Islet of Langerhans (tissue), 1 donor: ENCODE data around the gene SLC12A8.

ENCODE experiments used
- FAIRE-seq: peaks from one replicate; lab custom pipeline; 2011; peaks lifted over from hg19 to GRCh38; lab: Jason Lieb, UNC

Gene SLC12A8

DNA sequence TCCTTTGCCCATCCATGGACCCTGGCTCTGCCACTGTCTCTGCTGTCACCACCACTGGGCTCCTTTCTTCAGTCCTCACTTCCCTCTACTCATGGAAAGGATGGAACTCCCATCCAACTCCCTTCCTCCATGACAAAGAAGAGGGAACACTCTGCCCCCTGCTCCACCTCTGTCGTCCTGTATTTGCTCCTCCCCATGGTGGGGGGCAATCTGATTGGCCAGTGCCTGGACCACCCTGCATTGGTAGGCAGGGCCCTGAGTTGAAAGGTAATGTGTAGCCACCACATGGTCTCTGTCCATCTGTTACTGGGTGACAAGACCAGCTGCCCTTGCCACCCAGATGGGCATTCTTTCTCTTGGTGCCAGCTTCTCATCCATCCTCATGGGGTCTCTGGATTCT lies 136.1 kb downstream of the SLC12A8 start:
- no peak for FAIRE-seq

- no peak for FAIRE-seq
Measured at GRCh38 chr3:125075738-125076137, 136.8 kb downstream of the SLC12A8 start.

- no peak for FAIRE-seq
Measured at GRCh38 chr3:125073390-125073905, 139.1 kb downstream of the SLC12A8 start.

- no peak for FAIRE-seq
Measured at GRCh38 chr3:125072749-125073389, 139.7 kb downstream of the SLC12A8 start.

DNA sequence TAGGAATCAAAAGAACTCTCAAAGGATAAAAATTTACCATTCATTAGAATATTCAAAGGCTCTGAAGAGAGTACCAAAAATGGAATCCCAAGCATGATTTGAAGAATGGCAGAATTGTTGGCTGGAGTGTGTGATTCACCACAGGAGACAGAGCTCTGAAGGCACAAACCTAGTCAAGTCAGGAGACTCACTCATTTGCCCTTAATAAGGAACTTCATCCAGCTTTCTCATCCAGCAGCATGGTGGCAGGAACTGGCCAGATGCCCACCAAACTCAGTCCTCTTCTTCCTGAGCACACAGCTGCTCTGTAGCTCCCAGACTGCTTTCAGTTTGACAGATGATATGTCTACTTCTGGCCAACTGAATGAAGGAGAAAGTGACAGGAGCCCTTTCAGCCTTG lies 140.2 kb downstream of the SLC12A8 start:
- FAIRE-seq: no peak

DNA sequence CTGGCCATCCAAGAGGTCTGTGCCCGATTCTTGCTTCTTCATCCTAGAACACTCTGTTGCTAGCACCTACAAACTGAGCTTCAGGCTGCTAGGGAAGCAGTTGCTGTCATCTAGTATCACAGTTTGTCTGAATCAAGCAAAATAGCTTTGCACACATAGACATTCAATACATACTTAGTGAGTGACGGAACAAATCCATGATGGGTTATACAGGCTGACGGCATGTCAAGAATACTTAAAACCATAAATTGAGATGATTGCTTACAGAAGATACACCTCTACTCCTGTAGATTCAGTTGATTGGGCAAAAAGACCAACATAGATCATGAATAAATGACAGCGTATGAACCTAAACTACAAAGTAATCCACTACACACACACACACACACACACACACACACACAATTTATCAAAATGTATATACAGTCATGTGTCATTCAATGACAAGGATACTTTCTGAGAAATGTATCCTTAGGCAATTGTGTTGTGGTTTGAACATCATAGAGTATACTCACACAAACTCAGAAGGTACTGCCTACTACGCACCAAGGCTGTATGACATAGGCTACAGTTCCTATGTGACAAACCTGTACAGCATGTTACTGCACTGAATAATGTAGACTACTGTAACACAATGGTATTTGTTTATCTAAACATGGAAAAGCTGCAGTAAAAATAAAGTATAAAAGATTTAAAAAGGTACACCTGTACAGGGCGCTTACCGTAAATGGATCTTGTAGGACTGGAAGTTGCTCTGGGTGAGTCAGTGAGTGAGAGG lies 142.4 kb downstream of the SLC12A8 start:
- no peak for FAIRE-seq

- no peak for FAIRE-seq
Measured at GRCh38 chr3:125069452-125069851, 143.1 kb downstream of the SLC12A8 start.

GRCh38 chr3:125068265-125068664 lies 144.3 kb downstream of the SLC12A8 start:
- FAIRE-seq: no peak

GRCh38 chr3:125067225-125067624 lies 145.3 kb downstream of the SLC12A8 start:
- FAIRE-seq: no peak

DNA sequence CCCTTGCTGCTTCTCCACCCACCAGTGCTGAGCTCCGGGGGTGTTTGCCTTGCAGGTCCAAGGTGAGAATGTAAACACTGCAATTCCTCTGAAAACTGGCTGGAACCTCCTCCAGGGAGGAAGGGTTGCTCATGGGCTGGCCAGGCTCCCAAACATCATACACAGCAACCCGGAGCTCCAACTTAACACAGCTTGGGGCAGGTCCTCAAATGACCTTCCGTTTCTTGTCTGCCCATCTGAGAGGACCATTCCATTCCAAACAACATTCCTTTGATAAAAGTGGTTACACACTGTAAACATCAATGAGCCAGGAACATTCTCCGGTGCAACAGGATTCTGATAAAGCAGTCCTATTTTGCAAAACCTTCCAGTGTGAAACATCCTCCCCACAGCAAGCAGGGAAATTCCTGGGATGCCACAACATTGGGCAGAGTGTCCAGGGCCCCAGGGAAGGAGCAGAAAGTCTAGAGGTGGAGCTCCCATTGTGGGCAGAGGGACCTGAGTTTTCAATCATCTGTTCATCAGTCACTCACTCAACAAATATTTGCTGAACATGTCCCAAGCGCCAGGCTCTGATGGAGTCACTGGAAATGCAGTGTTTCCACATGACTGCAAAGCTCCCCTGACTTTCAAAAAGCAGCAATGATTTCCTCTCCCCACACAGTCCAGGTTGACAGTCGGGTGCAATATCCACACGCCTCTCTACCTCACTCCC lies 149.5 kb downstream of the SLC12A8 start:
- no peak for FAIRE-seq

DNA sequence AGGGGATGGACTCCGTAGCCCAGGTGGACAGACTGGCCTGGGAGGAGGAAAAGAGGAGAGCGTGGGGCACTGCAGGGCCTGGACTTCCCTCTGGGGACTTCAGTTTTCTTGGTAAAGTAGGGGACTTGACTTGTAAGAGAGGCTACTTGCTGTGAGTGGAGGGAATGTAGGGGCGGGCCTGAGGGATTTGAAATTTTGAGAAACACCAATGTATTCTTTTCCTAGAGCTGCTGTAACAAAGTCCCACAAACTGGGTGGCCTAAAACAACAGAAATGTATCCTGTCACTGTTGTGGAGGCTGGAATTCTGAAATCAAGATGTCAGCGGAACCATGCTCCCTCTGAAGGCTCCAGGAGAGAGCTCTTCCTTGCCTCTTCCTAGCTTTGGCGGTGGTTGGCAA lies 150.9 kb downstream of the SLC12A8 start:
- no peak for FAIRE-seq

DNA sequence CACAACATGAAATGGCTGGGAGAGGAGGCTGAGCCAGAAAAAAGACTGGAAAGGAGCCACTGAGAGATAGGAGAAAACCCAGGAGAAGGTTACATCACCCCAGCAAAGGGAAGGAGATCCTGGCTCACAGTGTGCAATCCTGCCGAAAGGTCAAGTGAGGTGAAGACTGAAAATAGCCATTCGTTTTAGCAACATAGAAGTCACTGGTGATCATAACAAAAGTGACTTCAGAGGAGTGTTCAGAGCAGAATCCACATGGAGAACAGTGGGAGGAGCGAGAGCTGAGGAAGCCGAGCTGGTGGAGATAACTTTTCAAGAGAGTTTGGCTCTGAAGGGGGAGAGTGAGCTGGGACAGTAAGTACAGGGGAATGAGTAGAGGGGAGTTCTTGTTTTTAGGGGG lies 151.4 kb downstream of the SLC12A8 start:
- FAIRE-seq: no peak

DNA sequence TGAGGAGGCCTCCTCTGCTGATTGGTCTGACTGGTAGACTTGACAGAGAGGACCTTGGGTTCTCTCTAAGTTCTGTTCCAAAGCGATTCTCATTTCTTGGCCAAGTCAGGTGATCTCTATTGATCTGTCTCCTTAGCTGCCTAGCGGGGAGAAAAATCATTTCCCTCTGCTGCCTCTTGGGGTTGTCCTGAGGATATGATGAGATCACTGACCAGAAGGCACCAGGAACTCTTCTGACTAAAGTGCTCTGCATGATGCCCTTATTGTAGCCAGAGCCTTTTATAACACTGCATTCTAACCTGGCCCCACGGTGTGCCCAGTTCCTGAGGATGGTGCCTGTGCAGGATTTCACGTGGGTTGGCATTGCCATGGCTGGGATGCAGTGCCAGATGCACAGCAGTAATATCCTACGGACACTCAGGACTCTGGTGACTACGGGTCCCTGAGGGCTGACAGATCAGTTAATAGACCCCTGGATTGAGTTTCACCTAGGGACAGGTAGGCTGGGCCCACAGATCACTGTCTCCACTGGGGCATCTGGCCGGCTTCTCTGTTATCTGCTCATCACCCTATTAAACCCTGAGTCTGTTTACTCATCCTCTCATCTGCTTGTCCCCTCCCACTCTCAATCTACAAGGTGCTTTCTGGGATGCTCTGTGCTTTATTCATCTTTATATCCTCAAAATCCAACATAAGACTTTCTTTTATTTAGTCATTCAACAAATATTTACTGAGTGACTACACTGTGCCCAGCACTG lies 152.9 kb downstream of the SLC12A8 start:
- no peak for FAIRE-seq

- no peak for FAIRE-seq
Measured at GRCh38 chr3:125058959-125059358, 153.6 kb downstream of the SLC12A8 start.

- no peak for FAIRE-seq
Measured at GRCh38 chr3:125058529-125058928, 154.0 kb downstream of the SLC12A8 start.

DNA sequence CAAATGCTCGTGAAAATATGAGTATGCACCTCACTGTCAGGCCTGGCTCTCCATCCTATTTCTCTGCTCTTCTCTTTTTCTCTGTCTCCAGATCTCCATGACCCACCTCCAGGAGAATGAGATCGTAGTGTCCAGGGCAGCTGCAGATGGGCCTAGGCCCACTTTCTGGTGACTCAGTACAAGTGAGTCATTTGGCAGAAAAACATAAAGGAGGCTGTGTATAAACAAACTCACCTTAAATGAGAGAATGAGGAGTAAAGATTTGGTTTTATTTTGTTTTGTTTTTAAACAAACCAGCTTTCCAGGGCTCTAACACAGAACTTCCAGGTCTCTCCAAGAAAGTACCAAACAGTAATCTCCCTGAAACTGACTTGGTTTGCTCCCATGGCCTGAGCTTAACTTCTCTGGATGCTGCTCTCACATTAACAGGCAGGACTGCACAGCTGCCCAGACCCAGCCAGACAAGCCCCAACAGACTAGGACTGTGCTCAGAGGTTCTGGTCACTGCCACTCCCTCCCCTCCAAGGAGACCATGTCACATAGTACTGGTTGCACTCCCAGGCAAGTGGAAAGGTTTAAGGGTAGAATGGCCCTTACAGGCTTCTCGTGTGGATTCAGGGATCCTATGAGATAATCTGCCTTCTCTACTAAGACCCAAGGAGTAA lies 155.2 kb downstream of the SLC12A8 start:
- no peak for FAIRE-seq

- no peak for FAIRE-seq
Measured at GRCh38 chr3:125055913-125056745, 156.4 kb downstream of the SLC12A8 start, which contains the start of gene HEG1. Gene HEG1 (minus strand): TSS chr3:125055997. CDS start chr3:125055890, 107 bp downstream.

- FAIRE-seq: no peak
Measured at GRCh38 chr3:125055331-125055912, 157.1 kb downstream of the SLC12A8 start.

GRCh38 chr3:125054449-125055329 lies 157.9 kb downstream of the SLC12A8 start:
- FAIRE-seq: no peak
